Anterior cingulate cortex (tissue), 58 donors: ENCODE results near the gene AGT.
"Not testable (repeated sequence)": the region's sequence is repeated elsewhere in the genome, so short reads cannot be mapped to it uniquely, and the experiment has no call there.

Source experiments
- DNase-seq, 58 donors: peaks; one replicate each; lab custom pipeline; 2025; lab: John Stamatoyannopoulos, UW

AGT gene

GRCh38 chr1:230745071-230745470, 31.1 kb upstream of the AGT start:
- no peak for DNase-seq

- no peak for DNase-seq
Measured at GRCh38 chr1:230744382-230744781, 30.5 kb upstream of the AGT start.

DNA sequence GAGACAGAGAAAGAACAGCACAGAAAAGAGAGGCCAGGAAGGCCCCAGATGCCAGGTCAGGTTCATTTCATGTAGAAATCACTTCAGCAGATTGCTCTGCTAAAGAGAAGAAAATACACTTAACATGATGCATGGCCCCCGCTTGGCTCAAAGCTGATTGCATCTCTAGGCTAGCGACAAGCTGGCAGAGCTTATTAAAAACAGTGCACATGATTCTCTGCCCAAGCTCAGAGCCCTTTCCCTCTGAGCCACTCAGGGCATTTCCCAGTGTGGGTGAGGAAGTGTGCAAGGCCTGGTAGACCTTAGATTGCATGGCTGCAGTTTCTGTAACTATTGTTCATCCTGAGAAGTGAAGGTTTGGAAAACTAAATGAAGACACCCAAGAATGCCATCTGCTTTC, 30.0 kb upstream of the AGT start:
- no peak for DNase-seq

DNA sequence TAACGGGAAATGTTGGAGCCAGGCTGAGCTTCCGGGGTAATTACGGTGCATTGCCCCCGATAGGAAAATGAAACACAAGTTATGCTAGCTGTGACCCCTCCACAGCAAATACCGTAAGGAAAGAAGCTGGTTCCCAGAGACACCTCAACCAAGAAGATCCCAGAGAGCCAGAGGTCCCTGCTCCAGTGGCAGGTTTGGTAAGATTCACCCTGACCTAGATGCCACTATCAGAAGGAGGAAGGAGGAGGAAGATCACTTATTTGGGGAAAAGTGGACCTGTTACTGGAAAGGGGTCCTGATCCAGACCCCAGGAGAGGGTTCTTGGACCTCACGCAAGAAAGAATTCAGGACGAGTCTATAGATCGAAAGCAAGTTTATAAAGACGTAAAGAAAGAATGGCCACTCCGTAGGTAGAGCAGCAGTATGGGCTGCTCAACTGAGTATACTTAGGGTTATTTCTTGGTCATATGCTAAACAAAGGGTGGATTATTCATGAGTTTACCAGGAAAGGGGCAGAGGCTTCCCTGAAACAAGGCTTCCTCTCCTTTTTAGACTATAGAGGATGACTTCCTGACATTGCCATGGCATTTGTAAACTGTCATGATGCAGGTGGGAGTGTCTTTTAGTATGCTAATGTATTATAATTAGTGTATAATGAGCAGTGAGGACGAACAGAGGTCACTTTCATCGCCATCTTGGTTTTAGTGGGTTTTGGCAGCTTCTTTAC, 25.8 kb upstream of the AGT start:
- no peak for DNase-seq

DNA sequence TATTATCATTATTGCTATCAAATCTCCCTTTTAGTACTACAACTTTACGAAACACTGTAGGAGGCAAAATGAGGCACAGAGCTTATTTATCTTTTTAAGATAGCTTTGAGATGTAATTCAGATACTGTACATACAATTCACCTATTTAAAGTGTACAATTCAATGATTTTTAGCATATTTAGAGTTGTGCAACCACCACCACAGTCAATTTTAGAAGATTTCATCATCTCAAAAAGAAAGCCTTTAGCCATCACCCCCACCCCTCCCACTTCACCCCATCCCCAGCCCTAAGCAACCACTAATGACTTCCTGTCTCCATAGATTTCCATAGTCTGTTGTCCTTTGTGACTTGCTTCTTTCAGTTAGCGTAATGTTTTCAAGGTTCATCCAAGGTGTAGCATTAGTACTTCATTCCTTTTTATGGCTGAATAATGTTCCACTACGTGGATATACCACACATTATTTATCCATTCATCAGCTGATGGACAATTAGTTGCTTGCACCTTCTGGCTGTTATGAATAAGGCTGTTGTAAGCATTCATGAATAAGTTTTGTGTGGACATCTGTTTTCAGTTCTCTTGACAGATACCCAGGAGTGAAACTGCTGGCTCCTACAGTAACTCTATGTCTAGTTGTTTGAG, 23.8 kb upstream of the AGT start:
- DNase-seq, result no peak

GRCh38 chr1:230735447-230735846, 21.5 kb upstream of the AGT start:
- DNase-seq, result no peak

DNA sequence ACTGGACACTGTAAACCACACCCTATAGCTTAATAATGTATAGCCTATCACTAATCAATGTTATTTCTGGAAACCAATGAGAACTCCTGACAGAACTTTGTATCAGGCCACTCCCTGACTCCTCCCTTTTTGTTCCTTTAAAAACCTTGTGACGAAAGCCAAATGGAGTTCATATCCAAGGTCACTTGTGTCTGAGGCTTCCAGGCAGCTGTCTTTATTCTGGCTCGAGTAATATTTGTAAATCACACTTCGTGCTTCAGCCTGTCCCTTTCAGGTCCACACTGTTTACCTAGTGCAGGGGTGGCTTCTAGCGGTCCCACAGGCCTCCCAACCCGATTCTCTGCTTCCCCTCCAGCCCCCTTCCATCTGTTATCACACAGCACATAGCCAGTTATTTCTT, 17.1 kb upstream of the AGT start:
- DNase-seq, result no peak

DNA sequence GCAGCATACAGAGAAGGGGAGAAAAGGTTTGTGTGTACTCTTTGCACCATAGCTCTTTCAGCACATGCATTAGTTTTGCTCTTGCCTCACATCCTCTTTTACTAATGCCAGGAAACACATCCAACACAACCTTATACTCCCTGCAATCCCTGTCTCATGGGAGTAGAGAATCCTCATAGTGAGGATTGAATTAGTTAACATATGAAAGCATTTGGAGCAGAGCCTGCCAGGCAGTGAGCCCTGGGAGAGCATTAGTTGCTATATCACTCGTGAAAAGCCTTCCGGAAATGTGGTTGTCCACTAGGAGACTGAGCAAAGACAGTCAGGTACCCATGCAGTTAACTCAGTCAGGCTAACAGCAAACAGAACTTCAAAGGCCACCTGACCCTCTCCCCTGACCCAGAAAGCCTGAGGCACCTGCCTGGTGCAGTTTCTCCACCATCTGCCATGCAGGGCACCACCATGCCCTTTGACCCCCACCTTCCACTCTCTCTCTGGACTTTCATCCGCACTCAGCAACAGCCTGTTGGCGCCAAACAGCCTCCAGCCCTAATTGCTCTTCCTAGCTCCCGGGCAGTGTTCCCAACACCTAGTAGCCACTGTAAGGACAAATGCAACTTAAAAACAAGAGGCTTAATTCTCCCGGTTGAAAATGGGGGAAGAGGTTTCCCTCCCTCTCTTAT, 14.9 kb upstream of the AGT start:
- DNase-seq, result peak in 24 of 58 donors; percentile 21 to 75 (median 44)

GRCh38 chr1:230725256-230726012, 11.5 kb upstream of the AGT start:
- no peak for DNase-seq

GRCh38 chr1:230721849-230722522, 8.1 kb upstream of the AGT start:
- DNase-seq, result not testable (repeated sequence)

DNA sequence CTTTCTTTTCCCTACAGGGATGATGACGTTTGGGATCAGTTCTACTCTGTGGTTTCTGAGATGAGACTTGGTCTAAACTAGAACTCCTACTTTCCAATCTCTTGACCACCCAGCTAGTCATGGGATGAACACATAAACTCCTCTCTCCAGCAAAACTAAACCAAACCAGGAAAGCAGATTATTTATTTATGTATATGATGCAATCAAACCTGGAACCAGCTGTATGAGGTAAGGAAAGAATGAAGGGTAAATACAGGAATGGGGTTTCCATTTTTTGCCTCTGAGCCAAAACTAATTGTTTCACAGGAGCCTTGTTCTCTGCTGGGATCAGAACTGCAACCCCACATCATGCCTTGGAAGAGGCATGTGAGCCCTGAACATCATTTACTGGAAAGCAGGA, 3.3 kb upstream of the AGT start:
- DNase-seq, result no peak

- DNase-seq, result not testable (repeated sequence)
Measured at GRCh38 chr1:230716453-230716852, 2.5 kb upstream of the AGT start.

- no peak for DNase-seq
Measured at GRCh38 chr1:230715510-230715909, 1.6 kb upstream of the AGT start.

GRCh38 chr1:230713547-230713914, 391 bp downstream of the AGT start:
- no peak for DNase-seq

- no peak for DNase-seq
Measured at GRCh38 chr1:230713138-230713537, 784 bp downstream of the AGT start.

DNA sequence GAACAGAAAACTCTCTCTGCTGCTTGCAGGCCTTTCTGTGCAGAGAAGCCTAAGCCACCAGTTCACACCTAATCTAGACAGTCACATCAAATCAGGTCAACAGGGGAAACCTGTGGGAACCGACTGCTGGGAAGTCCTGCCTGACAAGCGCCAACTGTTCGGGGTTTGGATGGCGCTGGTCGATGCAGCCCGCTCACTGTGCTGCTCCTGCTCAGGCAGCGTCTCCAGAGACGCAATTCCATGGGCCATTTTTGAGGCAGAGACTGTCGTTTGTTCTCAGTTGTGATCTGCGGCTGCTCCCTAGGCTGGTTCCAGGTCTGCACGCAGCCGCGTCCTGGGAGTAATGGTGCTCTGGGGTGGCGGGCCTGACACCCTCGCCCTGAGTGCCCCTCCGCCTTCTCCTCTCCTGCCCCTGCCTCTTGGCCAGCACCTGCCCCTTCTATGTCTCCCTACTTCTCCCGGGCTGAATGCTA, 1.4 kb downstream of the AGT start:
- DNase-seq, result no peak

DNA sequence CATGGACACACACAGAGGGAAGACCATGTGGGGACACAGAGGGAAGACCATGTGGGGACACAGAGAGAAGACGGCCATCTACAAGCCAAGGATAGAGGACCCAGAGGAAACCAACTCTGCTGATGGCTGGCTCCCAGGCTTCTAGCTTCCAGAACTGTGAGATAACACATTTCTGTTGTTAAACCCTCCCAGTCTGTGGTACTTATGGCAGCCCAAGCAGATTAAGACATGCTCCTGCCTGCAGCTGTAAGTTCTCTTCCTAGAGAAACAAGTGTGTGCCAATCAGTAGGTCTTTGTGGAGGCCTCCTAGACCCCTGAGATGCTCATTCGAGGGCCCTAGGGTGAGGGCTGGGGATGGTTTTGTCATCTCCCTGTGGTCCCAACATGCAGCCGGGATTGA, 2.7 kb downstream of the AGT start:
- DNase-seq, result no peak

GRCh38 chr1:230710543-230710904, 3.4 kb downstream of the AGT start:
- DNase-seq, result no peak

GRCh38 chr1:230709619-230710542, 4.0 kb downstream of the AGT start:
- DNase-seq, result no peak
